ENCODE data around the gene SFXN5.

Gene SFXN5

GRCh38 chr2:72985891-72986683 is 85.4 kb downstream of the SFXN5 start:
- no peak for DNase-seq (ENCODE audit: low read depth in 1 of 2, low spot score in 1 of 2)
- in situ Hi-C loops (cut with HindIII; ENCODE audit: low pct_unique_long_range_greater_than_20kb, low sequenced_read_pairs) = no loop called here
- TF ChIP-seq JUND (IDR thresholded peaks at IDR 0.05; ENCODE audit: low read depth) = no peak

- in situ Hi-C loops (cut with HindIII; ENCODE audit: low pct_unique_long_range_greater_than_20kb, low sequenced_read_pairs) = no loop called here
- DNase-seq (ENCODE audit: low read depth in 1 of 2, low spot score in 1 of 2) = no peak
- TF ChIP-seq JUND (IDR thresholded peaks at IDR 0.05; ENCODE audit: low read depth) = no peak
These were observed 86.4 kb downstream of the SFXN5 start for GRCh38 chr2:72985136-72985535.

- in situ Hi-C loops (cut with HindIII; ENCODE audit: low pct_unique_long_range_greater_than_20kb, low sequenced_read_pairs) = no loop called here
- no peak for DNase-seq (ENCODE audit: low read depth in 1 of 2, low spot score in 1 of 2)
- TF ChIP-seq JUND (IDR thresholded peaks at IDR 0.05; ENCODE audit: low read depth) = no peak
These were observed 87.3 kb downstream of the SFXN5 start for GRCh38 chr2:72984172-72984671.

GRCh38 chr2:72983500-72984161 is 87.9 kb downstream of the SFXN5 start:
- no peak for DNase-seq (ENCODE audit: low read depth in 1 of 2, low spot score in 1 of 2)
- in situ Hi-C loops (cut with HindIII; ENCODE audit: low pct_unique_long_range_greater_than_20kb, low sequenced_read_pairs) = no loop called here
- TF ChIP-seq JUND (IDR thresholded peaks at IDR 0.05; ENCODE audit: low read depth) = no peak

- in situ Hi-C loops (cut with HindIII; ENCODE audit: low pct_unique_long_range_greater_than_20kb, low sequenced_read_pairs) = no loop called here
- no peak for TF ChIP-seq JUND (IDR thresholded peaks at IDR 0.05; ENCODE audit: low read depth)
- DNase-seq (ENCODE audit: low read depth in 1 of 2, low spot score in 1 of 2) = no peak
These were observed 88.6 kb downstream of the SFXN5 start for GRCh38 chr2:72982781-72983499.

- DNase-seq (ENCODE audit: low read depth in 1 of 2, low spot score in 1 of 2) = no peak
- in situ Hi-C loops (cut with HindIII; ENCODE audit: low pct_unique_long_range_greater_than_20kb, low sequenced_read_pairs) = no loop called here
- TF ChIP-seq JUND (IDR thresholded peaks at IDR 0.05; ENCODE audit: low read depth) = no peak
These were observed 89.3 kb downstream of the SFXN5 start for GRCh38 chr2:72982219-72982618.

- no peak for DNase-seq (ENCODE audit: low read depth in 1 of 2, low spot score in 1 of 2)
- TF ChIP-seq JUND (IDR thresholded peaks at IDR 0.05; ENCODE audit: low read depth) = no peak
- in situ Hi-C loops (cut with HindIII; ENCODE audit: low pct_unique_long_range_greater_than_20kb, low sequenced_read_pairs) = no loop called here
These were observed 90.0 kb downstream of the SFXN5 start for GRCh38 chr2:72981536-72981935.

- DNase-seq (ENCODE audit: low read depth in 1 of 2, low spot score in 1 of 2) = no peak
- no peak for TF ChIP-seq JUND (IDR thresholded peaks at IDR 0.05; ENCODE audit: low read depth)
- in situ Hi-C loops (cut with HindIII; ENCODE audit: low pct_unique_long_range_greater_than_20kb, low sequenced_read_pairs) = no loop called here
These were observed 90.8 kb downstream of the SFXN5 start for GRCh38 chr2:72980535-72981217.

- in situ Hi-C loops (cut with HindIII; ENCODE audit: low pct_unique_long_range_greater_than_20kb, low sequenced_read_pairs) = no loop called here
- DNase-seq (ENCODE audit: low read depth in 1 of 2, low spot score in 1 of 2) = no peak
- no peak for TF ChIP-seq JUND (IDR thresholded peaks at IDR 0.05; ENCODE audit: low read depth)
These were observed 91.6 kb downstream of the SFXN5 start for GRCh38 chr2:72979896-72980295.

- TF ChIP-seq JUND (IDR thresholded peaks at IDR 0.05; ENCODE audit: low read depth) = no peak
- no peak for DNase-seq (ENCODE audit: low read depth in 1 of 2, low spot score in 1 of 2)
- in situ Hi-C loops (cut with HindIII; ENCODE audit: low pct_unique_long_range_greater_than_20kb, low sequenced_read_pairs) = no loop called here
These were observed 96.5 kb downstream of the SFXN5 start for GRCh38 chr2:72975017-72975416.

GRCh38 chr2:72974436-72974754 is 97.1 kb downstream of the SFXN5 start:
- in situ Hi-C loops (cut with HindIII; ENCODE audit: low pct_unique_long_range_greater_than_20kb, low sequenced_read_pairs) = no loop called here
- TF ChIP-seq JUND (IDR thresholded peaks at IDR 0.05; ENCODE audit: low read depth) = no peak
- no peak for DNase-seq (ENCODE audit: low read depth in 1 of 2, low spot score in 1 of 2)

GRCh38 chr2:72973566-72974435 is 97.7 kb downstream of the SFXN5 start:
- no peak for TF ChIP-seq JUND (IDR thresholded peaks at IDR 0.05; ENCODE audit: low read depth)
- DNase-seq (ENCODE audit: low read depth in 1 of 2, low spot score in 1 of 2) = peak; percentile 67 to 75
- in situ Hi-C loops (cut with HindIII; ENCODE audit: low pct_unique_long_range_greater_than_20kb, low sequenced_read_pairs) = no loop called here
